Measurements from ENCODE around the gene STAB1. TPM values are rescaled to one million over a fixed set of nuclear protein-coding genes. Genes with fewer than 3 reads are reported as not detected.
A peak's percentile ranks its signal among the peaks of the same experiment; 100 is the strongest.

The STAB1 gene
- total RNA-seq, 1 donor from 2014 or later = 67.2 TPM

GRCh38 chr3:52484680-52485461 is 10.3 kb upstream of the STAB1 start:
- intact Hi-C loops (cut with micrococcal nuclease) = no loop called here
- Histone ChIP-seq H3K36me3 (peaks cover 76% of the 10 kb centered on the region), H3K4me1 (peaks cover 60% of the 10 kb centered on the region), H3K27me3 (ENCODE audit: low read depth) (no peaks in the 10 kb centered on the region), H3K27ac (replicated peaks) (peak overlapping the region; percentile 85), H3K9me3 (replicated peaks) (no peaks in the 10 kb centered on the region), H3K4me3 (no peak overlapping the region)
- DNase-seq = no peak
- no peak for TF ChIP-seq CTCF (IDR thresholded peaks at IDR 0.05; ENCODE audit: borderline replicate concordance)

DNA sequence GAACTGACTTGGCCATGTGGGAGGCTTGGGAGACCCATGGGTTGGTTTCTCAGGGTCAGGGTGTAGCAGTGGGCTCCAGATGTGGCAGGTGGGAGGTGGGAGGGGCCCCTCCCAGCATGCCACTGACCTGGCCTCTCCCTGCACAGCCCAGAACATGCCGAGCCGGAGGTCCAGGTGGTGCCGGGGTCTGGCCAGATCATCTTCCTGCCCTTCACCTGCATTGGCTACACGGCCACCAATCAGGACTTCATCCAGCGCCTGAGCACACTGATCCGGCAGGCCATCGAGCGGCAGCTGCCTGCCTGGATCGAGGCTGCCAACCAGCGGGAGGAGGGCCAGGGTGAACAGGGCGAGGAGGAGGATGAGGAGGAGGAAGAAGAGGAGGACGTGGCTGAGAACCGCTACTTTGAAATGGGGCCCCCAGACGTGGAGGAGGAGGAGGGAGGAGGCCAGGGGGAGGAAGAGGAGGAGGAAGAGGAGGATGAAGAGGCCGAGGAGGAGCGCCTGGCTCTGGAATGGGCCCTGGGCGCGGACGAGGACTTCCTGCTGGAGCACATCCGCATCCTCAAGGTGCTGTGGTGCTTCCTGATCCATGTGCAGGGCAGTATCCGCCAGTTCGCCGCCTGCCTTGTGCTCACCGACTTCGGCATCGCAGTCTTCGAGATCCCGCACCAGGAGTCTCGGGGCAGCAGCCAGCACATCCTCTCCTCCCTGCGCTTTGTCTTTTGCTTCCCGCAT is 7.9 kb upstream of the STAB1 start:
- Histone ChIP-seq H3K9me3 (replicated peaks) (no peaks in the 10 kb centered on the region), H3K27me3 (ENCODE audit: low read depth) (no peaks in the 10 kb centered on the region), H3K36me3 (peaks cover 76% of the 10 kb centered on the region), H3K4me1 (peaks cover 73% of the 10 kb centered on the region), H3K4me3 (no peak overlapping the region), H3K27ac (replicated peaks) (no peak overlapping the region)
- TF ChIP-seq CTCF (IDR thresholded peaks at IDR 0.05; ENCODE audit: borderline replicate concordance) = no peak
- DNase-seq = no peak
- intact Hi-C loops (cut with micrococcal nuclease) = no loop called here

DNA sequence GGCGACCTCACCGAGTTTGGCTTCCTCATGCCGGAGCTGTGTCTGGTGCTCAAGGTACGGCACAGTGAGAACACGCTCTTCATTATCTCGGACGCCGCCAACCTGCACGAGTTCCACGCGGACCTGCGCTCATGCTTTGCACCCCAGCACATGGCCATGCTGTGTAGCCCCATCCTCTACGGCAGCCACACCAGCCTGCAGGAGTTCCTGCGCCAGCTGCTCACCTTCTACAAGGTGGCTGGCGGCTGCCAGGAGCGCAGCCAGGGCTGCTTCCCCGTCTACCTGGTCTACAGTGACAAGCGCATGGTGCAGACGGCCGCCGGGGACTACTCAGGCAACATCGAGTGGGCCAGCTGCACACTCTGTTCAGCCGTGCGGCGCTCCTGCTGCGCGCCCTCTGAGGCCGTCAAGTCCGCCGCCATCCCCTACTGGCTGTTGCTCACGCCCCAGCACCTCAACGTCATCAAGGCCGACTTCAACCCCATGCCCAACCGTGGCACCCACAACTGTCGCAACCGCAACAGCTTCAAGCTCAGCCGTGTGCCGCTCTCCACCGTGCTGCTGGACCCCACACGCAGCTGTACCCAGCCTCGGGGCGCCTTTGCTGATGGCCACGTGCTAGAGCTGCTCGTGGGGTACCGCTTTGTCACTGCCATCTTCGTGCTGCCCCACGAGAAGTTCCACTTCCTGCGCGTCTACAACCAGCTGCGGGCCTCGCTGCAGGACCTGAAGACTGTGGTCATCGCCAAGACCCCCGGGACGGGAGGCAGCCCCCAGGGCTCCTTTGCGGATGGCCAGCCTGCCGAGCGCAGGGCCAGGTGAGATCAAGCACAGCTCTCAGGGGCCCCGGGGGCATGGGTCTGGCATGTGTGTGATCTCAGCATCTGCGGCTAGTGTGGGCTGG is 7.1 kb upstream of the STAB1 start:
- Histone ChIP-seq H3K36me3 (peaks cover 77% of the 10 kb centered on the region), H3K27ac (replicated peaks) (no peak overlapping the region), H3K27me3 (ENCODE audit: low read depth) (no peaks in the 10 kb centered on the region), H3K4me1 (peaks cover 76% of the 10 kb centered on the region), H3K9me3 (replicated peaks) (no peaks in the 10 kb centered on the region), H3K4me3 (no peak overlapping the region)
- intact Hi-C loops (cut with micrococcal nuclease) = no loop called here
- DNase-seq = no peak
- no peak for TF ChIP-seq CTCF (IDR thresholded peaks at IDR 0.05; ENCODE audit: borderline replicate concordance)

DNA sequence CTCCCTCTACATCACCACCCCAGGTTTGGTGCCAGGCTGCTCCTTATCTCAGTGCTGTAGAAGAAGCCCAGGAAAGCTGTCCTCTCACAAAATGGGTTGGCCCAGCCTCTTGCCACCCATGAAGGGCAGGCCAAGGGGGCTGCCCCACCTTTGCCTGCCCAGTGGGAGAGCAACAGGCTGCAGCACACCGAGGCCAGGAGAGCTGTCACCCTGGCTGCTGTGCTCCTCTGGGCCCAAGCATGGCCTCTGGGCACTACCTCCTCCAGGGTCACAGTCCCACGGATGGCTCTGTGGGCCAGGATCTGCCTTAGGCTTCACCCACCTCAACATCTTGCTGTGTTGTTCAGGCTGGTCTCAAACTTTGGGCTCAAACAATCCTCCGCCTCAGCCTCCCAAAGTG is 6.4 kb upstream of the STAB1 start:
- no peak overlapping the region for H3K27ac ChIP-seq (replicated peaks)

More for the DNA sequence above, 6.4 kb upstream of the STAB1 start:
- Histone ChIP-seq H3K27me3 (ENCODE audit: low read depth) (no peaks in the 10 kb centered on the region), H3K4me3 (no peak overlapping the region), H3K9me3 (replicated peaks) (no peaks in the 10 kb centered on the region), H3K4me1 (peaks cover 76% of the 10 kb centered on the region), H3K36me3 (peaks cover 83% of the 10 kb centered on the region)
- intact Hi-C loops (cut with micrococcal nuclease) = no loop called here
- TF ChIP-seq CTCF (IDR thresholded peaks at IDR 0.05; ENCODE audit: borderline replicate concordance) = no peak
- DNase-seq = no peak

All from left ventricle myocardium inferior (tissue), 1 donor.